ENCODE measurements around the gene CCR2.
"Not testable (repeated sequence)": the region's sequence is repeated elsewhere in the genome, so short reads cannot be mapped to it uniquely, and the experiment has no call there.

Gene CCR2

DNA sequence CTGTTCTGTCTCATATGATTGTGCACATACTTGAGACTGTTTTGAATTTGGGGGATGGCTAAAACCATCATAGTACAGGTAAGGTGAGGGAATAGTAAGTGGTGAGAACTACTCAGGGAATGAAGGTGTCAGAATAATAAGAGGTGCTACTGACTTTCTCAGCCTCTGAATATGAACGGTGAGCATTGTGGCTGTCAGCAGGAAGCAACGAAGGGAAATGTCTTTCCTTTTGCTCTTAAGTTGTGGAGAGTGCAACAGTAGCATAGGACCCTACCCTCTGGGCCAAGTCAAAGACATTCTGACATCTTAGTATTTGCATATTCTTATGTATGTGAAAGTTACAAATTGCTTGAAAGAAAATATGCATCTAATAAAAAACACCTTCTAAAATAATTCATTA is 21.9 kb downstream of the CCR2 start:
- no peak for DNase-seq

GRCh38 chr3:46378426-46378942 is 24.6 kb downstream of the CCR2 start:
- peak in 38 of 56 donors; percentile 5 to 74 (median 29) for DNase-seq

DNA sequence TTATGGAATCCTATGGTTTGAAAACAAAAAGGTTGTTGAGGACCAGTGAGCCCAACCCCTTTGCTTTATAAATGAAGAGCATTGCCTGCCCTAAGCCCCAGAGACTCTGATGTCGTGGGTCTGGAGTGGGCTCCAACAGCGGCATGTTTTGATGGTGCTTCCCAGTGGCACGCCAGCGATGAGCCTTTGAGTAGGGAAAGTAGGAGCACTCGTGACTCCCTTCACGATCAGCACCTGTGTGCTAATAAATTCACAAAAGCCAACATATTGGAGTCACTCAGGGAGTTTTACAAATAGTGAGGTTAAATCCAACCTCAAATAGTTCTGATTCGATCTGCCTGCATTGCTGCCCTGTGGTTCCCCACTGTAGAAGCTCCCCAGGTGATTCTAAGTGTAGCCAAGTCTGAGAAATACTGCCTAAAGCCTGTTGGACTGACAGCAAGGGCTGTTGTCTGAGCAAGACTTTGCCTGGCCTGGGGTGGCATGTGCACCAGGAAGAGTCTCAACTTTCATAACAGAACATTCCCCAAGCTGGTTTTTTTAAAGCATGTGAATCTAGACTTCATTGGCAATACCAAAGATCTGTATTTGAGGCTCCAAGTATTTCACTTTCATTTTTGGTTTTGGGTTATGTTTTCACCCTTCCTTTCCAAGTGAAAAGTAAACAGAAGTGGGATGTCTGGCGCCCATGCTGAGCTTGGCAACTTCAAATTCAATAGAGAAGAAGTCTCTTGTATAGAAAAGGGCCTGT is 26.7 kb downstream of the CCR2 start:
- no peak for DNase-seq

- DNase-seq = no peak
Measured at GRCh38 chr3:46381625-46382024, 27.7 kb downstream of the CCR2 start.

DNA sequence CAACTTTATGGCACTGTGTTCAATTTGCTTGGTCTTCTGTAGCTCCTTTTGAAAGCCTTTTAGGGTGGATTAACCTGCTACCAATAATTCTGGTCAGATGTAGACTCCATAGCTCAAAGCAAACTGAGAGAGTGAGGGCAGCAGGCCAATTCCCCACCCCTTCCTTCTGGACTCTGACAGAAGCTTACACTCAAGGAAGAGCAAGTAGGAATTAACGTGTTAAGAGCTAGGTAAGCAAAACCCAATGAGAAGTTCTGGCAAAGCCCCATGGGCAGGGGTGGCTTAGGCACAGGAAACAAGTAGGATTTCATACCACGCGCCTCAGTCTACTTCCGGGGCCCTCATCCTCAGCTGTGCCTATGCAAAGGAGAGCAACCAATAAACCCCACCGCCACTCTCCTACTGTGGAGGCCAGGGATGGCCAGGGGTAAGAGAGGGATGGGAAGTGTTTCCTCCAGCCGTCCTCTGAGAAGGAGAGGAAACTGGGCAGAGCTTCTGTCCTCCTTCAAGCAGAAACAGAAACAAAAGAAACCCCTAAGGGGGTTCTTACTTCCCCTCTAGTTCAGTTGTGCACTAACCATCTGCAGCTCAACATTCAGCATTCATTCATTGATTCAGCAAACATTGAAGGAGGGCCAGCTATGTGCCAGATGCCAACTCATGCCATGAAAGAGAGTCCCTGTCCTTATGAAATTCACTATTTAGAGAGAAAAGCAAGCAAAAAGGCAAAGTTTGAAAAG is 29.5 kb downstream of the CCR2 start:
- peak in 1 of 56 donors; percentile 28 for DNase-seq

GRCh38 chr3:46383951-46384330 is 30.0 kb downstream of the CCR2 start:
- DNase-seq = no peak

DNA sequence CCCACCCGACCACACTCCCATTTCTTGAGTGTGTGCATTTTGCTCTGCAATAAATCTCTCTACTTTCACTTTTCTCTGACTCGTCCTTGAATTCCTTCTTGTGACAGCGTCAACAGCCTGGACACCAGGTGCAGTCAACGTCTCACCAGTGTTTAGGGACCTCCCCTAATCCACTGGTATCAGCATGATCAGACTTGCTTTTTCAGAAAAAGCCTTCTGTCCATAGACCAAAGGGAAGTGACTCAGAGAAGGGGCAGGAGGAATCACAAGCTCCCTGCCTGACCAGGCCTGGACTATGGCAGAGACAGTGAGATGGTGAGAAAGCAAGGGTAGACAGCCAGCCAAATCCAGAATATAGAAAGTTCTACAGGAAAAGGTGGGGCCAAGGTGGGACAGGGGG is 32.3 kb downstream of the CCR2 start:
- peak in 2 of 56 donors; percentile 4 to 31 for DNase-seq

- DNase-seq = not testable (repeated sequence)
Measured at GRCh38 chr3:46388847-46389246, 34.9 kb downstream of the CCR2 start.

DNA sequence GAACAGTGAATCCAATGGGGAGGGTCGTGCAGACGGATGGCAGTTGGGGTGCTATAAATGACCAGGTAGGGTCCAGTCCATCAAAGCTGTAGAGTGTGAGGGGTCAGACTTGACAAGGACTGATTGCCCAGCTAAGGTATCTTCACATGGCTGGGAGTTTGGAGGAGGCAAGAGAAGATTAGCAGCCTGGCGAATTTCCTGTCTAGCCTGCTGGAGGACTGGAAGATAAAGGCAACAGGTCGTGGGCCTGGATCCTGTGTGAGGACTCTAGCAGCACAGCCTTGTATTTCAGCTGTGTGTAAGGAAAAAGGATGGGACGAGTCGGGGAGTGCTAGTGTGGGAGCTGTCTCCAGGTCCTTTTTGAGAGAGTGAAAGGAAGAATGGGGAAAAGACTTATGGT is 35.4 kb downstream of the CCR2 start:
- DNase-seq = no peak

GRCh38 chr3:46391526-46391925 is 37.6 kb downstream of the CCR2 start:
- DNase-seq = not testable (repeated sequence)

GRCh38 chr3:46393011-46393410 is 39.1 kb downstream of the CCR2 start:
- DNase-seq = no peak

GRCh38 chr3:46393554-46394434 is 39.9 kb downstream of the CCR2 start:
- DNase-seq = no peak

- no peak for DNase-seq
Measured at GRCh38 chr3:46395210-46395661, 41.3 kb downstream of the CCR2 start.

GRCh38 chr3:46395766-46396530 is 42.0 kb downstream of the CCR2 start:
- DNase-seq = no peak

DNA sequence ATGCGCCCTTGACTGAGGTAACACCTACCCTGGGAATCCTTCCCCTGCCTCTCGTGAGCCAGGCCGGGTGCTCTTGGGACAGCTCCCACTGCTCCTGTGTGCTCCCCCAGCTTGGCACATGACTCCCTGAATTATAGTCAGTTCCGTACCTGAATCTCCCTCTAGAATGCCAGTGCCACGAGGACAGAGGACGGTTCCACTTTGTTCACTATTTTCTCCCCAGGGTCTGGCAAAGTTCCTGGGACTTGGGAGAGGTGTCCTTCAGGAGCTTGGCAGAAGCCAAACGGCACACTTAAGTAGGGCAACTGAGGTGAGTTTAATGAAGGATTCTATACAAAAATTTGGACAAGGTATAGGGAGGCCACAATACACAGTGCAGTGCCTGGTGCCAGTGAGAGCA is 43.2 kb downstream of the CCR2 start:
- DNase-seq = no peak

DNA sequence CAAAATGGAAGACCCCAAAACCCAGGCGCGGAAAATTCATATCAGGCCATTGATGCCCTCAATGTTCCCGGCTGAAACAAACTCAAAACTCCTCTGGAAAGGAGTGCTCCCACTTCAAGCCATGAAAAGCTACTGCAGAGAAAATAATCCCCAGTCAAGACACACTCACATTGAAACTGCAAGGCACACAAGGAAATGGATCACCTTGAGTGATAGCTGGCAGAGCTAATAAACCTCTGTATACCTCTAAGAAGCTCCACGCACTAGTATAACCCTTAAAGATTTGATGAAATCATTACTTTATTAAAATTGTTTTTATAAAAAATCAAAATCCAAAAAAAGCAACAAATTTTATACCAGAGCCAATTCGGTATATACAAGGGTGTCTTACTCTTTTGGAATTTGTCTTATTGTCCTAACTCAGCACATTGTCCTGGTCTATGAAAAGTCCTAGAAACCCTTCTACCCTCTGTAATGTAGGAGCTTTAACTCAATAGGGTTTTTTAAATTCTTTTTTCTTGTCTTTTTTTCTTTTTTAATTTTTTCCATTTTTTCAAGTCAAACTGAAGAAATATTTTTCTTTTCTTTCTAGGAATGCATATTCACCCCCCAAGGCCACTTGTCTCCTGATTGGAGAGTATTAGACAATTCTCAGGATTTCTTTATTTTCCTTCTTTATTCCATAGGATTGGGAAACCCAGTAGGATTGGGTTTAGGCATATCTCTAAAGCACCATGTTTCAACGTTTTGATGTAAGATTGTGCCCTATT is 44.5 kb downstream of the CCR2 start:
- DNase-seq = no peak

DNA sequence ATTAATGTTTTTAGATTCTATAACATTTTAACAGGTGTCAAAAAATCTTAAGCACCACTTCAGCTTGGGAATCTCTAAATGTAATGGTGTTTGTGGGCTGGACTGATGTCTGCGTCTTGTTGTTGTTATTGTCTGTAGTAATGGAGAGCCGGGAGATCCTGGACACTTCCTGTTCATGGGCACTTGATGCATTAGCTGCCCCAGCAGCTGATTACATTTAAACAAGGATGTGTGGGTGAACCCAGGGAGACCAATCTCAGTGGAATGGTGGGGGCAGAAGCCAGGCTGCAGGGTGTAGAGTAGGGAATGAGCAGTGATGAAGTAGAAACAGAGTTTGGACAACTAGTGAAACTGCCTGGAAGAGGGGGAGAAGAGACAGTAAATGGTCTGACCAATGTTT is 45.2 kb downstream of the CCR2 start:
- no peak for DNase-seq

GRCh38 chr3:46399557-46399956 is 45.6 kb downstream of the CCR2 start:
- DNase-seq = no peak

- no peak for DNase-seq
Measured at GRCh38 chr3:46400000-46400734, 46.3 kb downstream of the CCR2 start.
